C4-2B (cell line): ENCODE data around the gene FUOM.

ENCODE experiments used
- H3K27ac ChIP-seq: fragments of 450-650 bp; 2 replicates; pipeline ENCODE4 v1.5.1; 2017
- ZFX ChIP-seq: fragments of 450-650 bp; IDR thresholded peaks from 2 replicates; pipeline ENCODE4 v1.6.1; 2017
- TF ChIP-seq, protein P1 (sequence below): fragments of 450-650 bp; conservative IDR thresholded peaks from 2 replicates; pipeline ENCODE4 v1.5.1; 2017; ENCODE audit warnings: mild to moderate bottlenecking

The FUOM gene

GRCh38 chr10:133315847-133316246, 42.0 kb downstream of the FUOM start:
- TF ChIP-seq ZFX, result no peak
- TF ChIP-seq, protein P1, sequence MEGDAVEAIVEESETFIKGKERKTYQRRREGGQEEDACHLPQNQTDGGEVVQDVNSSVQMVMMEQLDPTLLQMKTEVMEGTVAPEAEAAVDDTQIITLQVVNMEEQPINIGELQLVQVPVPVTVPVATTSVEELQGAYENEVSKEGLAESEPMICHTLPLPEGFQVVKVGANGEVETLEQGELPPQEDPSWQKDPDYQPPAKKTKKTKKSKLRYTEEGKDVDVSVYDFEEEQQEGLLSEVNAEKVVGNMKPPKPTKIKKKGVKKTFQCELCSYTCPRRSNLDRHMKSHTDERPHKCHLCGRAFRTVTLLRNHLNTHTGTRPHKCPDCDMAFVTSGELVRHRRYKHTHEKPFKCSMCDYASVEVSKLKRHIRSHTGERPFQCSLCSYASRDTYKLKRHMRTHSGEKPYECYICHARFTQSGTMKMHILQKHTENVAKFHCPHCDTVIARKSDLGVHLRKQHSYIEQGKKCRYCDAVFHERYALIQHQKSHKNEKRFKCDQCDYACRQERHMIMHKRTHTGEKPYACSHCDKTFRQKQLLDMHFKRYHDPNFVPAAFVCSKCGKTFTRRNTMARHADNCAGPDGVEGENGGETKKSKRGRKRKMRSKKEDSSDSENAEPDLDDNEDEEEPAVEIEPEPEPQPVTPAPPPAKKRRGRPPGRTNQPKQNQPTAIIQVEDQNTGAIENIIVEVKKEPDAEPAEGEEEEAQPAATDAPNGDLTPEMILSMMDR, result no peak
- H3K27ac ChIP-seq, result no peak overlapping the region

DNA sequence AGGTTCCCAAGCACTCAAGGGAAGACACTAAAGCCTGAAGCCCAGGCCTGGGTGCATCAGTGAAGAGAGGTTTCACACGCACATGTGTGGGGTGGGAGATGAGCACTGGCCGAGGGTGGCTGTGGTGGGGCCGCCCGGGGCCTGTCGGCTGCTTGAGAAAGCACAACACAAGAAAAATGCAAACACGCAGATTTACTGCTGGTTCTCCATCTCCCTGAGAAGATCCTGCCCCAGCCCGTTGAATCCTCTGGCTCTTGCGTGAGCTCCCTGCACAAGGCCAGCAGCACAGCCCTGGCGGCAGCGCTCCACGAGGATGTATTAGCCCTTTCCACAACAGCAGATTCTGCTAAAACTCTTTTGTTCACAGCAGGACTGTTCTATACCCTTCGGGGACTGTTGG, 42.9 kb downstream of the FUOM start:
- TF ChIP-seq, protein P1, result no peak
- no peak for TF ChIP-seq ZFX
- H3K27ac ChIP-seq, result no peak overlapping the region

- TF ChIP-seq ZFX, result no peak
- TF ChIP-seq, protein P1, result no peak
- H3K27ac ChIP-seq, result peak overlapping the region; percentile 5; the same call in 1 of the 2 replicates
Measured at GRCh38 chr10:133313192-133313591, 44.6 kb downstream of the FUOM start.

- no peak overlapping the region; the same call in 1 of the 2 replicates for H3K27ac ChIP-seq
- no peak for TF ChIP-seq ZFX
- TF ChIP-seq, protein P1, result no peak
Measured at GRCh38 chr10:133312769-133313145, 45.1 kb downstream of the FUOM start.

DNA sequence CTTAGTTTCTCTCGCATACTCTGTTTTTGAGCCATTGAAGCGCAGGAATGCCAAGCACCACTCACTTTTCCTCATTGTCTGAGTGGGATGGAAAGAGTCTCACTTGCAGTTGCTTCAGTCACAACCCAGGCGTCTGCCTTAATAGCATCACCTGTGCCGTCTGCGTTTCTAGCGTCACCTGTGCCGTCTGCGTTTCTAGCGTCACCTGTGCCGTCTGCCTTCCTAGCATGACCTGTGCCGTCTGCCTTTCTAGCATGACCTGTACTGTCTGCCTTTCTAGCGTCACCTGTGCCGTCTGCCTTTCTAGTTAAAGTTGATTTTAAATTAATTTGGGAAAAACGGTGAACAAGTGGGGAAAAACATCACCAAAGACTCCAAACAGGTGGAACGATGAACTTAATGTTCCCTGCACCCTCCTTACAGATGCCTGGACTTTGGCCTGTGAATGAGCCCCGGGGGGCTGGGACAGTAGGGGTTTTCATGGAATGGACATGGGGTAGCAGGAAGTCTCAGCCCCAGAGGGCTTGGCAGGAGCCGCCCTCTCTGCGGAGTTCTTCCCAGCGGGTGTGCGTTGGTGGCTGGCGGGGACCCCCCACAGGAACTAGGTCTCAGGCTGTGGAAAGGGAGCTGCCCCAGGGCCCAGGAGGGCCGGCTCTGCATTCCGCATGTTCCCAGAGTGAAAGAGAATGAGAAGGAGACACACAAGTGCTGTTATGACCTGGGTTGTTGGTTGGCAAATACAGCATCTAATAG, 45.6 kb downstream of the FUOM start:
- TF ChIP-seq, protein P1, result no peak
- TF ChIP-seq ZFX, result no peak
- no peak overlapping the region for H3K27ac ChIP-seq

DNA sequence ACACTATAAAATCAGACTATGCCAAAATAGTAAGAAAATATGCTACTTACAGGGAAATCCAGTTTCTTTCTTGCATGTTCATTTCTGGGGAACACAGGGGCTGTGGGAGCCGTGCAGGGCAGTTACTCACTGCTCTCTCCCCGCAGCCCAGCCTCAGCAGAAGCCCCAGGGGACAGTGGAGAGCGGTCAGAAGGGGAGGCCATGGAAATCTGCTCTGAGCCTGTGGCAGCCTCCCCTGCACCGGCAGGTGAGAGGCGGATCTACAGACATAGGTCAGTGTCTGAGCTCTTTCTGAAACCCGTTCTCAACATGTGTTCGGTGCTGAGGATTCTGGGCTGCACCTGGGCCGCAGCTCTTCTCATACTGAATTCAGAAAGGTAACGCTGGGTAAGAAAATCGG, 46.2 kb downstream of the FUOM start:
- TF ChIP-seq, protein P1, result no peak
- no peak for TF ChIP-seq ZFX
- H3K27ac ChIP-seq, result no peak overlapping the region

- TF ChIP-seq, protein P1, result no peak
- TF ChIP-seq ZFX, result no peak
- peak overlapping the region; percentile 92; the same call in 1 of the 2 replicates for H3K27ac ChIP-seq
Measured at GRCh38 chr10:133310789-133311188, 47.0 kb downstream of the FUOM start.
